GM19455 (cell line): Measurements from ENCODE around the gene VWA5B2.

Source experiments
- ATAC-seq: cut with Tn5 transposase; IDR thresholded peaks from one replicate; pipeline ENCODE4 v1.9.1; 2021; ENCODE audit not compliant: unreplicated experiment

Gene VWA5B2

GRCh38 chr3:184222521-184222920 lies 6.9 kb upstream of the VWA5B2 start:
- ATAC-seq: no peak

GRCh38 chr3:184223946-184224345 lies 5.4 kb upstream of the VWA5B2 start:
- ATAC-seq: no peak

- no peak for ATAC-seq
These were observed 1.9 kb upstream of the VWA5B2 start for GRCh38 chr3:184227481-184227935.

GRCh38 chr3:184228376-184229137 lies 828 bp upstream of the VWA5B2 start:
- ATAC-seq: no peak

- ATAC-seq: no peak
These were observed 757 bp downstream of the VWA5B2 start for GRCh38 chr3:184230081-184230602.

DNA sequence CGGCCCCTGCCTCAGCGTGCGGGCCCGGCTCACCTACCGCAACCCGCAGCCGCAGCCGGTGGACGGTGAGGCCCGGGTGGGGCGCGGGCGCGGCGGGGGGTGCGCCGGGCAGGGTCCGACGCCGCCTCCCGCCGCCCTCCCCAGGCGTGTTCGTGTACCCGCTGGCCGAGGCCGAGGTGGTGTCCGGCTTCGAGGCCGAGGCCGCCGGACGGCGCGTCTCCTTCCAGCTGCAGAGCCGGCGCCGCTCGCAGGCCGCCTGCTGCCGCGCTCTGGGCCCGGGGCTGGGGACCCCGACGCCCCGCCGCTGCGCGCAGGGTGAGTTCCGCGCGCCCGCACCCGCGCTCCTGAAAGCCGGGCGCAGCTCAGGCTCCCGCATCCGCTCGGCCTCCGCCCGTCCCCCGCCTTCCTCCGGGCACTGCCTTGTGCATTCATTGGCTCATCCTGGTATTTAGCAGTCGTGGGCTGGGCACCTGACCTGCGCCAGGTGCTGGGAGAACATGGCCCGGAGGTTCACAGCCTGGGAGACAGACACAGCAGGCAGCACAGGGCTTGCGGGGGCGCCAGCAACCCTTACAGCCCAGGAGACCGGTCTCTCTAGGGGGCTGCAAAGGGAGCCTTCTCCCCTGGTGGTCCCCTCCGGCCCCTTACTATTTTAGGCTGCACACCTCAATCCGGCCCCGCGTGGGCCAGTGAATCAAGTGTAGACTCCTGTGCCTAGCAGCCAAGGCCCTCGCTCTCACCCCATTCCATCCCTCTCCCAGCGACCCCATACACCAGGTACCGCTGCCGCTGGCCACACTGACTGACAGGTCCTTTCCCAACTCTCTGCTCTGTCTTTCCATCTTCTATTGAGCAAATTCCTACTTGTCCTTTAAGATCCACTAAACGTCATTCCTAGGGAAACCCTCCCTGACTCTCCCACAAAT lies 1.5 kb downstream of the VWA5B2 start:
- ATAC-seq: no peak

DNA sequence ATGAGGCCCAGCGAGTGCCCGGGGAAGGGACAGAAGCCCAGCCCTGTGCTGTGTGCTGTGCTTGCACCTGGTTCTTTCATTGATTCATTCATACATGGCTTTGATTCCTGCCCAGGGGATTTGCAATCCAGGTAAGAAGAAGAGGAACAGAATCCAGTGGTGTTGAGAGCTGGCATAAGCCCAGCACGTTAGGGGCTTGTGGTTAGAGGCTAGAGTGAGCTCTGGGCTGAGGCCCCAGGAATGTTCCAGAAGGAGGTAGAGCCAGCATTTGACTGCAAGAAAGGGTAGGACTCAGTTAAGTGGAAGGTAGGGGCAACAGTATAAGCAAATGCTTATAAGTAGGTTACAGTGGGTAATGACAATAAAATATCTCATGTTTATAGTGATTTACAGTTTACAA lies 2.3 kb downstream of the VWA5B2 start:
- no peak for ATAC-seq

- no peak for ATAC-seq
These were observed 3.9 kb downstream of the VWA5B2 start for GRCh38 chr3:184233127-184233843.

DNA sequence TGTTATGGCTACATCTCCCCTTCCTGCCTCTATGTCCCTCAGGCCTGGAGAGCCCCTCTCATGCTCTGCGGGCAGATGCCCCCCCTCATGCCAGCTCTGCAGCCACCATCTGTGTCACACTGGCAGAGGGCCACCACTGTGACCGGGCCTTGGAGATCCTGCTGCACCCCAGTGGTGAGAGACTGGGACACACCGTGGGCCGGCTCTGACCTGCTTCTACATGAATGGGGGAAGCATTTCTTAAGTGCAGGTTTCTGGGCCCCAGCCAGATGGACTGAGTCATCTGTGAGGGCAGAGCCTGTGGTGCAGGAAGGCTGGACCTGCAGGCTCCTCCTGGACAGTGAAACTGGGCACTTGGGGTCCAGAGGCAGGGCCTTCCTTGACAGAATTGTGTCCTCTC lies 4.8 kb downstream of the VWA5B2 start:
- ATAC-seq: no peak

DNA sequence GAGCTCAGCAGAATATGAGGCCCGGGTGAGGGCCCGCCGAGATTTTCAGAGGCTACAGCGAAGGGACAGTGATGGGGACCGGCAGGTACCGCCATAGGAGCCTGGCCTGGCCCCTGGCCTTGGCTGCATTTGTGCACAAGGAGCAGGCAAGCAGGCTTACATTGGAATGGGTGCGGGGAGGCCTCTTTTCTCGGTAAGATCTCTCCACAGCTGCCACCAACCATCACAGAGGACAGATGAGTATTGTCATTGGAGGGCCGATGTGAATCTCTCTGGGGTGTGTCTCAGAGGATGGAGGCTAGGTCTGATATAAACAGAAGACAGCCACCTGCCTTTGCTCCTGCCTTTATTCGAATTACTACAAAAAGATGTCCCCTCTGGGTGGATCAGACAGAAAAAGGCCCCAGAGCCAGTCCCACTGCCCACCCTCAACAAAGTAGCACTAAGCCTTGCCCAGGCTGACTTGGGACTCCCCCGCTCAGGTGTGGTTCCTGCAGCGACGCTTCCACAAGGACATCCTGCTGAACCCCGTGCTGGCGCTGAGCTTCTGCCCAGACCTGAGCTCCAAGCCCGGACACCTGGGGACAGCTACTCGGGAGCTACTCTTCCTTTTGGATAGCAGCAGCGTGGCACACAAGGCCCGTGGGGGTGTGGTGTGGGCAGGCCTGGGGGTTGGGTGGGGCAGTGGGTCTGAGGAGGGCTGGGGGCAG lies 5.4 kb downstream of the VWA5B2 start:
- ATAC-seq: no peak

DNA sequence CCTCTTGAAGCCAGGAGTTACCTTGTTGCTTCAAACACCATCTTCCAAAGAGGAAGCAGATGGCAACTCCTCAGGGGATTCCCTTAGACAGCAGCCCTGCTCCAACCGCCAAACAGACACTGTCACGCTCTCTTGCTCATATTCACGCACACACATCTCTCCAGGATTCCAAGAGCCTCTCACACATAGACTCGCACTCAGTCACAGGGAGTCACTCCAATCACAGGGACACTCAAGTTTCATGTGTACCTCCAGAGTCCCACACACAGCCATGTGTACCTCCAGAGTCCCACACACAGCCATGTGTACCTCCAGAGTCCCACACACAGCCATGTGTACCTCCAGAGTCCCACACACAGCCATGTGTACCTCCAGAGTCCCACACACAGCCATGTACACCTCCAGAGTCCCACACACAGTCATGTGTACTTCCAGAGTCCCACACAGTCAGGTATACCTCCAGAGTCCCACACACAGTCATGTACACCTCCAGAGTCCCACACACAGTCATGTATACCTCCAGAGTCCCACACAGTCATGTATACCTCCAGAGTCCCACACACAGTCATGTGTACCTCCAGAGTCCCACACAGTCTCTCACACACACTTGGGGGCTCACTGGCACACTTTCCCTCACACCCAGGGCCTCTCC lies 6.1 kb downstream of the VWA5B2 start:
- ATAC-seq: no peak

- no peak for ATAC-seq
These were observed 6.6 kb downstream of the VWA5B2 start for GRCh38 chr3:184236033-184236410.

DNA sequence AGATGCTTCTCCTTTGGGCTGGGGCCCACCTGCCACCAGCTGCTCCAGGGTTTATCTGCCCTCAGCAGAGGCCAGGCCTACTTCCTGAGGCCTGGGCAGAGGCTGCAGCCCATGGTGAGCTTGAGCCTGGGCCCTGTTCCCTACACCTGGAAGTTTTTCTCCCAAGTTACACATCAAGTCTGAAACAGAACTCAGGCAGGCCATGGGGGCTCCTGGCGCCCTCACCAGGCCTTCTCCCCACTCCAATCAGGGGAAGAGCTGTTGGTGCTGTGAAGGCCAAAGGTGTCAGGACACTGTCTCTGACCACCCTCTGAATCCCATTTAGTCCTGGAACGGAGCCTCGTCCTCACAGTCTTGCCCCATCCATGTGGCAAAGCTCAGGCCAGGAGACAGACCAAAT lies 7.3 kb downstream of the VWA5B2 start:
- ATAC-seq: no peak

GRCh38 chr3:184237211-184237610 lies 7.8 kb downstream of the VWA5B2 start:
- no peak for ATAC-seq

DNA sequence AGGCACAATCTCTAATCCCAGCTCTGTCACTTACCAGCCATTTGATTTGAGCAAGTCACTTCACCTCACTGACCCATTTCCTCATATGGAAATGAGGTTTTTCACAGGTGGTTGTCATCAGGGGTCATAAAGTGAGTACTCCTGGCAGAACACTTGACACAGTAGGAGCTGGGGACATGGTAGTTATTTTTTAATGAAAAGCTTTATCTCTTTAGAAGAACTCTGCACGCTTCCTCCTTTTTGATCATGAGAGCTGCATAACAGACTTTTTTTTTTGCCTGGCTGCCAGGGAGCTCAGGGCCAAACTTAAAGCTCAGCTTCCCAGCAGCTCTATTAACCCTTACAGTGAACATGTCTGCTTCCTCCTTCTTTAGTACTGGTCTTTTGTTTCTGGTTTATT lies 8.4 kb downstream of the VWA5B2 start:
- no peak for ATAC-seq

DNA sequence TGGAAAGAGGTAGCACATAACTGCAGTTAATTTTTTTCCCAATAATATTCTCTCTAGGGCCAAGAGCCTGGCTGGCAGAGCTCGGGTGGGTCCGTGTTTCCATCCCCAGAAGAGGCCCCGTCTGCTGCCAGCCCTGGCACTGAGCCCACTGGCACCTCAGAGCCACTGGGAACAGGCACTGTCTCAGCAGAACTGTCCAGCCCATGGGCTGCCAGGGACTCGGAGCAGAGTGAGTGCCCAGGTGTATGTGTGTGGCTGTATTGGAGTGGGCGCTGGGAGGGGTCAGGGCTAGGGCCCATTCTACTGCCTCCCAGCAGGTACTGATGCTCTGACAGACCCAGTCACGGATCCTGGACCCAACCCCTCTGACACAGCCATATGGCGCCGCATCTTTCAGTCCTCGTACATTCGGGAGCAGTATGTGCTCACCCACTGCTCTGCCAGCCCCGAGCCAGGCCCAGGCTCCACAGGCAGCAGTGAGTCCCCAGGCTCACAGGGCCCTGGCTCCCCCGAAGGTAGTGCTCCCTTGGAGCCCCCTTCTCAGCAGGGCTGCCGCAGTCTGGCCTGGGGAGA lies 8.9 kb downstream of the VWA5B2 start:
- ATAC-seq: no peak

DNA sequence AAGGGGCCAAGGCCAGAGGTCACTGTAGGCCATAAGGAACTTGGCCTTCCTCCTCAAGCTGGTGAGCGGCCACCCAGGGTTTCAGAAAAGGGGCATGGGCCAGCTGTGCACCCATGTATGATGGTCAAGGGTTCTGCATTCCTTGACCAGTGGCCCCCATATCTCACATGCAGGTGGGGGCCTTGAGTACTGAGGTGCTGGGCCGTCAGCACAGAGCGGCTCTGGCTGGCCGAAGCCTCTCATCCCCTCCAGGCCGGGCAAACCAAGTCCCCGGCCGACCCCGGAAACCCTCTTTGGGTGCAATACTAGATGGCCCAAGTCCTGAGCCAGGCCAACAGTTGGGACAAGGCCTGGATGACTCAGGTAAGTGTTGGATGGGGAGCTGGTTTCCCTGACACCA lies 9.8 kb downstream of the VWA5B2 start:
- no peak for ATAC-seq

DNA sequence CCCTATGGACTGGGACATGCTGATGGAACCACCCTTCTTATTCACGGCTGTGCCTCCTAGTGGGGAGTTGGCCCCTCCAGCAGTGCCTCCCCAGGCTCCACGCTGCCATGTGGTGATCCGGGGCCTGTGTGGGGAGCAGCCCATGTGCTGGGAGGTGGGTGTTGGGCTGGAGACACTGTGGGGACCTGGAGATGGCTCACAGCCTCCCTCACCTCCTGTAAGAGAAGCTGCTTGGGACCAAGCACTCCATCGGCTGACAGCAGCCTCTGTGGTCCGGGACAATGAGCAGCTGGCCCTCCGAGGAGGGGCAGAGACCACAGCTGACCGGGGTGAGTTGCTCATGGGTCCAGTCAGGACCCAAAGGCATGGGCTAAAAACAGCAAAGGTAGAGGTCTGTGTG lies 10.3 kb downstream of the VWA5B2 start:
- ATAC-seq: no peak

DNA sequence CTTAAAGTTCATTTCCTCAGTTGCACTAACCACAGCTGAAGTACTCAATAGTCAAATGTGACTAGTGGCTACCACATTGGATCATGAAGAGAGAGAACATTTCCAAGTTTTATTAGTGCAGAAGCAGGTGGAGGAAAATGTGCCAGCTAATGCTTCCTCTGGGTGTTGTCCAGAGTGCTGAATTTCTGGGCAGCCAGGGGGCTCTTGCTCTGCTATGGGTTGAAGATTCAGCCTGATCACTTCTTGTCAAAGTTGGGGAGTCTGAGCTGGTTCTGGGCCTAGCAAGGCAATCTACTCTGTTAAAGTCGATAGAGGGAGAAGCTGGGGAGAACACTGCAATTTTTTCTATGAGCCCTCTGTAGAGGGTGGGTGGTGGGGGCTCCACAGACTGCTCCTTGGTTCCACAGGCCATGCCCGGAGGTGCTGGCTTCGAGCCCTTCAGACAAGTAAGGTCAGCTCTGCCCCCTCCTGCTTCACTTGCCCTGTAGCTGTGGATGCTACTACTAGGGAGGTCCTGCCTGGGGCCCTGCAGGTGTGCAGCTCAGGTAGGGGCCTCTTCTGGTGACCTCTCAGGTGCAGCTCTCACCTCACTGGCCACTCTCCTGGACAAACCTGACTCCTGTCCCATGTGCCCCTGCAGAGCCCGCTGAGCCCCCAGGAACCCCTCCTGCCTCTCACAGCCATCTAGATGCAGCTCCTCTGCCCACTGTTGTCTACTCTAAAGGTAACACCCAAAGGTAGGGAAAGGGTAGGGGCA lies 11.2 kb downstream of the VWA5B2 start:
- ATAC-seq: no peak
